HCT116 (cell line): ENCODE results near the gene KCNH2.

ENCODE experiments used
- CTCF ChIP-seq, 3 experiments: fragments of 200-600 bp in 1 of 3; sonication (generic) in 1 of 3; IDR thresholded peaks in 2 of 3; conservative IDR thresholded peaks in 1 of 3; 2 replicates each; pipeline ENCODE4 v1.5.1; 2012 to 2017; ENCODE audit warnings: low read depth in 2 of 3, low read length in 2 of 3, antibody characterized with exemption in 1 of 3, borderline replicate concordance in 1 of 3, control low read depth in 1 of 3, mild to moderate bottlenecking in 1 of 3, mixed read lengths in 1 of 3, mixed run types in 1 of 3, moderate library complexity in 1 of 3; ENCODE audit not compliant: insufficient read depth in 1 of 3
- SIN3A ChIP-seq: IDR thresholded peaks from 2 replicates; pipeline ENCODE4 v1.6.1; 2012; ENCODE audit warnings: low read depth
- TCF7L2 ChIP-seq: IDR thresholded peaks from 2 replicates; pipeline ENCODE4 v1.7.0; 2011; ENCODE audit warnings: borderline replicate concordance, inconsistent platforms; ENCODE audit not compliant: insufficient read depth, insufficient read length; ENCODE audit errors: extremely low read depth

GRCh38 chr7:151024435-151025056, 46.4 kb upstream of the KCNH2 start, which contains the start of gene ATG9B:
- no peak for TF ChIP-seq CTCF (IDR thresholded peaks at IDR 0.05 in 2 of 3, conservative IDR thresholded peaks at IDR 0.05 in 1 of 3; ENCODE audit: borderline replicate concordance in 1 of 3, insufficient read depth in 1 of 3, low read depth in 2 of 3, low read length in 2 of 3)
- no peak for TF ChIP-seq TCF7L2
- TF ChIP-seq SIN3A = no peak
